Activated CD8-positive, alpha-beta memory T cell treated with anti-CD3 and anti-CD28 coated beads for 36 hours (primary cell): ENCODE measurements around the gene GNA15. TPM values are rescaled to one million over a fixed set of nuclear protein-coding genes. Genes with fewer than 3 reads are reported as not detected.
"Not testable (repeated sequence)": the region's sequence is repeated elsewhere in the genome, so short reads cannot be mapped to it uniquely, and the experiment has no call there.

Experiments used
- CTCF ChIA-PET: fragments of 350-600 bp; sonication (Branson Sonifier 250); formaldehyde crosslinking; loops from one replicate; lab custom pipeline; 2021; ENCODE audit warnings: antibody characterized with exemption; lab: Charles Lee
- POLR2A ChIA-PET: fragments of 350-600 bp; sonication (Branson Sonifier 250); formaldehyde crosslinking; loops from one replicate; lab custom pipeline; 2021; ENCODE audit warnings: antibody characterized with exemption; lab: Charles Lee
- total RNA-seq, 2 experiments: library from RNA; stranded (reverse); gene quantifications; one replicate each; pipeline ENCODE4 v1.2.3, GENCODE V29; 2021

GNA15 gene
- total RNA-seq = 1 to 10 TPM; 2.9 to 3.2 TPM

GRCh38 chr19:3135961-3136683 is at the start of gene GNA15:
Gene GNA15, plus strand, starts transcription at chr19:3136033. Its CDS starts 418 bp downstream, at chr19:3136451.
- CTCF ChIA-PET = interaction anchor here (0.6 to 3.3 kb wide), 5 partner anchors 8 to 27 kb away, joined by 3 to 17 read pairs (median 3); no protein-coding TSS in a partner anchor
- POLR2A ChIA-PET = no interaction called here

- ChIA-PET POLR2A (no interaction called here), CTCF (no interaction called here)
Observed at GRCh38 chr19:3087769-3088168, 48.1 kb upstream of the GNA15 start.

DNA sequence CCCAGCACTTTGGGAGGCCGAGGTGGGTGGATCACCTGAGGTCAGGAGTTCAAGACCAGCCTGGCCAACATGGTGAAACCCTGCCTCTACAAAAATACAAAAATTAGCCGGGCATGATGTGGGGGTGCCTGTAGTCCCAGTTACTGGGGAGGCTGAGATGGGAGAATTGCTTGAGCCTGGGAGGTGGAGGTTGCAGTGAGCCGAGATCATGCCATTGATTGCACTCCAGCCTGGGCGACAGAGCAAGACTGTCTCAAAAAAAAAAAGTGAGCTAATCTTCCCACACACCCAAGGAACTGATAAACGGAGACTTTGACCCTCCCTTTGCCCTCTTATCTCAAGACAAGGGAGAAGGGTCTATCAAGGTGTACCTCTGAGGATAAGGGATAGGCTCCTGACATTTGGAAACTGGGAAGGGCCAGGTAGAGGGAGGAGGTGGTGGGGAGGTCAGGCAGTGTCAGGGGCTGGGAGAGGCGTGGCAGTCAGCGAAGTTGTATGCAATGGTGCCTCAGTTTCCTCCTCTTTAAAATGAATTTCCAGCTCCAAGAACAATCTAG is 46.5 kb upstream of the GNA15 start:
- CTCF ChIA-PET = interaction anchor here (0.6 kb wide), 1 partner anchor 9 kb away, joined by 3 read pairs; no protein-coding TSS in a partner anchor
- POLR2A ChIA-PET = not testable (repeated sequence)

GRCh38 chr19:3094601-3095440 is 41.0 kb upstream of the GNA15 start:
- POLR2A ChIA-PET = interaction anchor here (0.9 kb wide), 1 partner anchor 9 kb away, joined by 3 read pairs; no protein-coding TSS in a partner anchor
- CTCF ChIA-PET = interaction anchor here (1.3 to 2.0 kb wide), 3 partner anchors 9 to 31 kb away, joined by 6 to 12 read pairs (median 6); no protein-coding TSS in a partner anchor

DNA sequence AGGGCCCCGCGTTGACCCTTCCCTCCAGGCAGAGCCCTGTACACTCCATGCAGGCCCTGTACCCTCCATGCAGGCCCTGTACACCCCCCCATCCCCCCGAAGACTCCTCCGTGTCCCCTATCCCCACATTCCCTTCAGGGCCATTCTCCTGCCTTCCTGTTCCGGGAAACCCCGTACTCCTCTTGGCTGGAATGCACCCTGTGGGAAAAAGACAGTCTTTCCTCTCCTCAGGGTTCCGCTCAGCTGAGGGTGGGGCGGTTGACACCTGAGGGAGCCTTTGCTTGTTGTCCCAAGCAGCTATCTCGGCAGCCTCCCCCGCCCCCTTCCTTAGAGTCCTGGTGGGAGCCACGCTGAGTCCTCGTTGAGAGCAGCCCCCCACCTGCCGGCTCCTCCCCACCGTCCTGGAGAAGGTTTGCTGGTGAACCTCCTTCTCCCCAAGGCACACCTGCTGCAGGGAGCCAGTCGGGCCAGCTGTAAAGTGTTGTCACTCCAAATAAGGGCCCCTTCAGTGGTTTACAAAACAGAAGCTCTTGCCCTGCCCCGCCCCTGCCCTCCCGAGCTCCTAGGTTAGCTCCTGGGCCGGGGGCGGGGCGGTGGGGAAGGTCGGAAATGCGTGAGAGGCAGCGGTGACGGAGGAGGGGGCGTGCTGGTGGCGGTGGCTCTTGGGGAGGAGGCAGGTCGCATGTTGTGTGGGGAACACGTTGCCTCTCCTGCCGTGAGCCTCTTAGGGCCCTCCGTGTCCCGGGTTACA is 40.2 kb upstream of the GNA15 start:
- ChIA-PET POLR2A (interaction anchor here (0.9 kb wide), 1 partner anchor 8 kb away, joined by 3 read pairs; no protein-coding TSS in a partner anchor), CTCF (interaction anchor here (1.3 to 2.0 kb wide), 3 partner anchors 8 to 30 kb away, joined by 6 to 12 read pairs (median 6); no protein-coding TSS in a partner anchor)

- ChIA-PET CTCF (interaction anchor here (1.5 to 1.8 kb wide), 2 partner anchors 21 to 29 kb away, joined by 5 to 6 read pairs; no protein-coding TSS in a partner anchor), POLR2A (no interaction called here)
Observed at GRCh38 chr19:3096267-3096901, 39.4 kb upstream of the GNA15 start.

DNA sequence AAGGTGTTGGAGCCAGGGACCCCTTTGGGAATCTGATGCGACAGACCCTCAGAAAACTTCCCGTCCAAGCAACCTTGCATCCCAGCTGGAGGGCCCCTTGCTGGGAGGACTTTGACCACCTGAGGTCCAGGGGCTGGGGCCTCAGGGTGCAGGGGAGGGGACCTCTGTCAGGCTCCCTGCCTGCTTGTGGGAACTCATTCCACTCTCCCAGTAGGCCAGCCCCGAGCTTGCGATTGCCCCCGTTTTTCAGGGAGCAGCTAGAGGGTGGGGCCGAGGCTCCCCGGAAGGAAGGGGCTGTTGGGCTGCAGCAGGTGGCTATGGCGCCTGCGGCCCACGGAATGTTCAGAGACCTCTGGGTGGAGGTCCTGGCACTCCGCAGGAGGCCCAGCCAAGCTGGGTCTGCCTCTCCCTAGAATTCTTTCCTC is 38.9 kb upstream of the GNA15 start:
- CTCF ChIA-PET = interaction anchor here (1.2 to 1.5 kb wide), 2 partner anchors 11 to 21 kb away, joined by 4 to 5 read pairs; no protein-coding TSS in a partner anchor

DNA sequence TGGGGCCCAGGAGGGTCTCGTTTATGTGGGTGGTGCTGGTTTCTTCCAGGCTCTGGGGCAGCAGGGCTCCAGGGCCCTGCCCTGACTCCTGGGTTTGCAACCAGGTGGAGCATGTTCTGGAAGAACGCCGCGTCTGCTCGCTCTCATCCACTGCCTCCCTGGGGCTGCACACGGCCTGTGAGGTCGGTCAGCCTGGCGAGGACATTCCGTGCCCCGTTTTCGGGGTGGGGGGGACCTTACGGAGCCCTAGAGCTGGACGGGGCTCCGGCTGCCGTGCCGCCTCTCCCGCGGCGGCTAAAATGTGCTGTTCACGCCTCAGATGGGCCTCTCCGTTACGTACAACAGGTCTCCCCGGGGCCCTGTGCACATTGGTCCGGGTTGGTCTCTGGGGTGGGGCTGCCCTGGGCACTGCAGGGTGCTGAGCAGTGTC is 38.4 kb upstream of the GNA15 start:
- CTCF ChIA-PET = interaction anchor here (1.2 to 1.6 kb wide), 3 partner anchors 10 to 22 kb away, joined by 4 to 6 read pairs (median 5); no protein-coding TSS in a partner anchor
- POLR2A ChIA-PET = no interaction called here

More for the DNA sequence above, 38.9 kb upstream of the GNA15 start:
- POLR2A ChIA-PET = no interaction called here

DNA sequence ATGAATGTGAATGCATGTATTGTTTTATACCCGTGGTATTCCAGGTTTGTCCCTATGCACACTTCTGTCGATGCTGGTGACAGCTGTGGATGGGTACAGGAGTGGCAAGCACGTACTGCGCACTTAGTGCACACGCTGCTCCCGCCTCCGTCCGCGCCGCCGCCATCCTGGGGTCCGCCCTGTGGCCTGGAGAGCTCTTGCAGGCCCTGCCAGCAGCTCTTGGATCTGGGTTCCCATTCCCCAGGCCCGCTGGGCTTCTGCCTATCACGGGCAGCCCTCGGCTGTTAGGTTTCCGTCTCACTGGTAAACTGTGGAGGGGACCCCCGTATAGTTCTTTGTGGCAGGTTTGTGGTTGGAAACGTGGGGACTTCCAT is 37.7 kb upstream of the GNA15 start:
- POLR2A ChIA-PET = no interaction called here
- CTCF ChIA-PET = interaction anchor here (1.1 to 1.6 kb wide), 3 partner anchors 9 to 22 kb away, joined by 3 to 6 read pairs (median 4); no protein-coding TSS in a partner anchor

DNA sequence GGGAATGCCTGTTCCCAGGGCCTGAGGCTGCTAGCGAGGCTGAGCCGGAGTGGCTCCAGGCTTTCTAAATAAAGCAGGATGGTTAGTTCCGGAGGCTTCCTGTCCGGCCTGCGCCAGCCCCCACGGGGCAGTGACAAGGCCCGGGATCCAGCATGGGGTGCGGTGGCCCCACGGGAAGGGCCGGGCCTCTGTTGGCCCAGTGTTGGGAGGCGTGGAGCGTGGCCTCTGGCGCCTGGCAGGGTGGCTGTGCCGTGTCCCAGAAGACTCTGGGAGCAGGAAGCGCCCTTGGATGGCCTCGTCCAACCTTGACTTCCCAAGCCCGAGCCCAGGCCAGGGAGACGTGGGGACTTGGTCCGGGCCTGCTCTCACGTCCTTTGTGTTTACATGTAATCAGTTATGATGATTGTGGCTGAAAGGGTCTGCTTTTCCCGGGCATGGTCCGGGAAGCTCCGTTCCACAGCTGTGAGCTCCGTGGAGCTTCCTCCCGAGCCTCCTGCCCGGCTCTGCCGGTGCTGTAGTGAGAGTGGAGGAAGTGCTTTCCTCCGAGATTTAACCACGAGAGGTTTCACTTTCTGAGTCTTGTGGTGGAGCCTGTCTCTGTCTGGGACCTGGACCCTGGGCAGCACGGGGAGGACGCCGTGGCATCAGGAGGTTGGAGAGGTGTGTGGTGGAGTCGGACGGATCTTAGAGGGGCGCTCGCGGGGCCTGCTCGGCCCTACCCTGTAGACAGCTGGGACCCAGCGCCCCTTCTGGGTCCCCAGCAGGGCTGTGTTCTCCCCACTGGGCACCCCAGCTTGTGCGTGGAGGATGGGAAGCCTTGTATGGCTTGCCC is 37.1 kb upstream of the GNA15 start:
- CTCF ChIA-PET = interaction anchor here (0.9 to 1.6 kb wide), 3 partner anchors 10 to 23 kb away, joined by 3 to 6 read pairs (median 3); no protein-coding TSS in a partner anchor
- POLR2A ChIA-PET = no interaction called here

GRCh38 chr19:3099347-3100145 is 36.3 kb upstream of the GNA15 start:
- CTCF ChIA-PET = interaction anchor here (0.9 to 1.6 kb wide), 4 partner anchors 9 to 131 kb away, joined by 3 to 6 read pairs (median 3); no protein-coding TSS in a partner anchor
- POLR2A ChIA-PET = no interaction called here

- POLR2A ChIA-PET = interaction anchor here (0.6 kb wide), 1 partner anchor 47 kb away, joined by 3 read pairs; no protein-coding TSS in a partner anchor
Observed at GRCh38 chr19:3100331-3100730, 35.5 kb upstream of the GNA15 start.

DNA sequence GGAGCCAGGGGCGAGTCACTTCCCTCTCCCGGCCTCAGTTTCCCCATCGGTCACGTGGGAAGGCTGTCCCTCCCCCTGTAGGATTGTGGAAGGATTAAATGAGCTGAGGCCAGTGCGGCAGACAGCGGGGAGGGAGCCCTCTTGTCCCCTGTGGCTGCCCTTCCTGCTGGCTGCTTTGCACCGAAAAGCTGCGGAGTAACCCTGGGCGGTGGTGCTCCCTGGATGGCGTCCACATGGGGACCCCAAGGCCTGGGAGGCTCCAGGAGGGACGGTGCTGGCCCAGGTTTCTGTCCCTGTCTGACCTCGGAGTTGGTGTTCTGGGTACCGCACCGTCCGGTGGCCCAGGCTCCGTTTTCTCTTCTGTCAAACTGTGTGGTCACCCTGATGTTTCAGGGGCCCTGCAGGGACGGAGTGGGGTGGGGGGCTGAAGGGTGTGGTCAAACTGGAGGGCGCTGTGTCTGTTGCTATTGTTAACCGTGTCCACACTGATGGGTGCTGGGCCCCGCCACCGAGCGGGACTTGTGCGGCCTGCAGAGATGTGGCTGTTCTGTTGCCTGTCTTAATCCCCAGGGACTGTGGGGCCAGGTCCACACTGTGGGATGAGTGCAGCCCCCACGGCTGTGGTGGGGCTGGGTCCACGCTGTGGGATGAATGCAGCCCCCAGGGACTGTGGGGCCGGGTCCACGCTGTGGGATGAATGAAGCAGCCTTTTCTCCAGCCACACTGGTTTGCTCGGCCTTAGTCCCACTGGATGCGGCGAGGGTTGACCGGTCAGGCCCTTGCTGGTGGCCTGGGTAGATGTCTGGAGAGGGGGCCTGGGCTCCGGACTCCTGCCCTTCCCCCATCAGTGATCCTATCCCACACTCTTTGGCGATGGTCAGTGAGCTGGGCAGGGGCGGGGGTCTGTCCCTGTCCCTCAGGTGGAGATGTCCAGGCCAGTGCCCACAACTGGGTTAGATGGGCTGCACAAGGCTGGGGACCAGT is 34.8 kb upstream of the GNA15 start:
- POLR2A ChIA-PET = no interaction called here
- CTCF ChIA-PET = interaction anchor here (0.8 to 1.0 kb wide), 3 partner anchors 21 to 132 kb away, joined by 3 read pairs; no protein-coding TSS in a partner anchor

More at GRCh38 chr19:3100331-3100730, 35.5 kb upstream of the GNA15 start:
- CTCF ChIA-PET = interaction anchor here (1.0 kb wide), 2 partner anchors 21 to 132 kb away, joined by 3 read pairs; no protein-coding TSS in a partner anchor

DNA sequence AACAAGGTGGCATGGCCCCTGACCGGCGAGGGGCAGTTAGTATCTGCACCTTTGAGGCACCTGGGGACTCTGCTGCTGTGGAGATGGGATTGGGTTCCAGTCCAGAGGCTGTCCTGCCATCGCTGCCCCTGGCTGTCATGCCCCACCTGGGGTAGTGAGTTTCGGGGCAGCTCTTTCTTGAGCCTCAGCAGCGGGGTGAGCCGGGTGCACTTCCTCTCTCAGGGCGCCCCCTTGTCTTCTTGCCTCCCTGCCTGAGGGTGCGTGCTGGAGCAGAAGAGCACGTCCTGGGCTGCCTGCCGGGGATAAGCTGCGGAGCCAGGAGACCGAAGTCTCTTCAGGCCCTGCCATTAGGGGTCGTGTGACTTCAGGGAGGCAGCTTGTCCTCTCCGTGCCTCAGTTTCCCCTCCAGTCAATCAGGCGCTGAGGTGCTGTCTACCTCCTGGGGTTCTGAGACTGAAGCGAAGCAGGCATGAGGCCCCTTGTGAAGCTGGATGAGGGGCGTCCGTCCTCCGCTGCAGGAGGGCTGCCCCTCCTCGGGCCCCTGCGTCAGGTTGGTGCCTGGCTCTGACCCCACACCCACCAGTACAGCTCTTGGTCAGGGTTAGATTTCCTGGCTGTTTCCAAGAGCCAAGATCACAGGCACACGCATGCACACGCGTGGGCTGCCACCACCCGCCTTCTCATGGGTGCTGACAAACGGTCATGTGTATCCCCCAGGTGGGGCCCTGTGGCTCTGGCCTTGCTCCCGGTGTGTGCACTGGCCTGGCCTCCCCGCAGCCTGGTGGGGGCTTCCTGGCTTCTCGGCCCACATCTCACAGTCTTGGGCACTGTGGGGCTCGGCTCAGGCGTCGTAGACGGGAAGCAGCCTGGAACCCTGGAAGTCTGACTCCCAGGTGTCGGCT is 33.3 kb upstream of the GNA15 start:
- POLR2A ChIA-PET = no interaction called here
- CTCF ChIA-PET = interaction anchor here (0.6 to 2.8 kb wide), 4 partner anchors 15 to 39 kb away, joined by 4 to 9 read pairs (median 4); no protein-coding TSS in a partner anchor
